HG02885 (cell line): Measurements from ENCODE around the gene PLEKHJ1.

Source experiments
- ATAC-seq: cut with Tn5 transposase; IDR thresholded peaks from one replicate; pipeline ENCODE4 v1.9.1; 2021; ENCODE audit warnings: mild to moderate bottlenecking; ENCODE audit not compliant: unreplicated experiment, poor library complexity

PLEKHJ1 gene

DNA sequence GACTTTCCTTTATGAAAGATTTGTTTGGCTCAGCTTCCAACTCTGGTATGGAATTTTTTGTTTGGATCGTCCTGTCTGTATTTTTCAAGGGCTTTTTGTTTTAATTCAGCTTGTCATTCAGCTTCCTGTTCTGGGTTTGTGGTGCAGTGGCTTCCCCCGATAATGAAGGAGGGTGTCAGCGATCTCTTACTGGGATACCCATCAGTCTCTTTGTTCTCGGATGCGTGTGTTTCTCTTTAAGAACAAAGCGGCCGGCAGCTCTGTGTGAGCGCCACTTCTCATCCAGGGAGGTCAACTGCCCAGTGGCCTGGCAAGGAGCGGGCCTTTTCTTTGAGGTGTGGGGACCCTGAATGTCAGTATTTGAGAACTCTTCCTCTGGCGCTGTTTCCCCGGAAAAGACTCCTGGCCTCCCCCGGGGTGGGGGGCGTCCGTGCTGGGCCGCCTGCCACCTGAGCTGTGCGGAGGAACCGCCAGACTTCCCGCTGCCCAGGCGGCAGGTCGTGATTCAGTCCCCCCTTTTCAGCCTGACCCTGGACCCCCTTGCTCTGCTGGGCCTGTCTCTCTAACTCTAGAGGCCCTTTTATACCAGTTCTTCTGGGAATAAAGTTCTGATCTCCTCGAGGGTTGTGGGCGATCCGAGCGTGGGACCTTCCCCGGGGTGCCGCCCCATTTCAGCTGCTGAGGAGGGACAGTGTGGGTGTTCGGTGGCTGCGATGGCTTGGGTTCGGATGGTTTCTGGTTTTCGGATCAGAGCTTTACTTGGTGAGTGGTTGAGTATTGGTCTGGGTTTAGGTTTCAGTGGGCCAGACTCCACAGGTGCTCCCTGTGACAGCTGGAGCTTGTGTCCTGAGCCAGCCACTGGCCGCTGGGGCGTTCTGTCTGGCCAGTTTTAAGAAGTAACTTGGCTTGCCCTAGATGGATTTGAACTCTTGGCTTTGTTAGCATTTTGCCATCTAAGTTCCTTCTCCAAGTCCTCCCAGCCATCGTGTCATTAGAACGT is 3.9 kb upstream of the PLEKHJ1 start:
- ATAC-seq = no peak

DNA sequence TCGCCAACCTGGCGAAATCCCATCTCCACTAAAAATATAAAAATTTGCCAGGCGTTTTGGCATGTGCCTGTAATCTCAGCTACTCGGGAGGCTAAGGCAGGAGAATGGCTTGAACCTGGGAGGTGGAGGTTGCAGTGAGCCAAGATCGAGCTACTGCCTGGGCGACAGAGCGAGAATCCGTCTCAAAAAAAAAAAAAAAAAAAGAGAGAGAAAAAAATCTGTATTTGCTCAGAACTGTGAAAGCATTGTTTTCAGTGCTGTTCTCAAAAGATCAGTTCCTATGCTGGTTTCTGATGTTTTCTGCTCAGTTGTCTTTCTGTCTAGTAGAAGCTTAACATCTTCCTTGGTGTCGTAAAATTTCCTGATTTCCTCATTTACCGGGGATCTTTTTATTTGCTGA is 3.0 kb upstream of the PLEKHJ1 start:
- no peak for ATAC-seq

DNA sequence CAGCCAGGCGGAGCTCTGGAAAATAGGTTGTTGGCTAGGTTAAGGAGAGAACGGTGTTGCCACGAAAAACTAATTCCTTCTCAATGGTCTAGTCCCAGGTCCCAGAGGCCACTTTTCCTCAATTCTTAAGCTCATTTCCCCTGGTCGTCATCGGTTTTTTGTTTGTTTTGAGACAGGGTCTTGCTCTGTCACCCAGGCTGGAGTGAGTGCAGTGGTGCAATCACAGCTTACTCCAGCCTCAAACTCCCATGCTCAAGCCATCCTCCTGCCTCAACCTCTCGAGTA is 1.7 kb upstream of the PLEKHJ1 start:
- ATAC-seq = no peak

DNA sequence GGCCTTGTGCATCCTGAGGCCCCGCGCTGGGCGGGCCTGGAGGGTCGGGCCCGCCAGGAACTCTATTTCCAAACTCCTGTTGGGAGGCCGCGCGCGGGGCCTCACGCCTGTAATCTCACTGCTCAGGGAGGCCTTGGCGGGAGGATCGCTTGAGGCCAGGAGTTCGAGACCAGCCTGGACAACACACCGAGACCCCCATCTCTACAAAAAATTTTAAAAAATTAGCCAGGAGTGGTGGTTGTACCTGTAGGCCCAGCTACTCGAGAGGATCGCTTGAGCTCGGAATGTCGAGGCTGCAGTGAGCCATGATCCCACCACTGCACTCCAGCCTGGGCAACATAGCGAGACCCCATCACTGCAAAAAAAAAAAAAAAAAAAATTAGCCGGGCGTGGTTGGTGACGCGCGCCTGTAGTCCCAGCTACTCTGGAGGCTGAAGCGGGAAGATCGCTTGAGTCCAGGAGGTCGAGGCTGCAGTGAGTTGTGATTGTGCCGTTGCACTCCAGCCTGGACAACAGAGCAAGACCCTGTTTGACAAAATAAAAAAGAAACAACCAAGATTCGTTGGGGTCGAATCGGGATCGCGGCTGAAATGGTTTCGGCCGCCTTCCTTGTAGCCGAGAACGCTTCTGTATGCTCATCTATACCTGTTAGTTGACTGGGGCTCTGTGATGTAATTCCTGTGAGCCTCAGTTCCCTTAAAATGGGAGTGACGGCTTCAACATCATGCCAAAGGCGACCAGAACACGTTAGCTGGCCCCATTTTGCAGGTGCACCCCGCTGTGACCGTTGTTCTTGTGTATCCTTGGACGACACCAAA is 1.1 kb upstream of the PLEKHJ1 start:
- no peak for ATAC-seq

DNA sequence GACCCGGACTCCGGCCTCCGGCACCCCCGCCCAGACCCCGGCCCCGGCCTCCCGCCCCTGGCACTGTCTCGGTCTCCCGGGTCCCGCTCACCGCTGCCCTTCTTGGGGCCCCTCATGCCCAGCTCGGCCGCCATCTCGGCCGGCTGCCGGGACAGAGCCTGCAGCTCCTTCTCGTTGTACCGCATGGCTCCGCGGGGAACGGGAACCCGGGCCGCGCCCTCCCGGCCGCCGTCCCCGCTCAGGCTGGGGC is 140 bp downstream of the PLEKHJ1 start:
- ATAC-seq = peak; percentile 14

DNA sequence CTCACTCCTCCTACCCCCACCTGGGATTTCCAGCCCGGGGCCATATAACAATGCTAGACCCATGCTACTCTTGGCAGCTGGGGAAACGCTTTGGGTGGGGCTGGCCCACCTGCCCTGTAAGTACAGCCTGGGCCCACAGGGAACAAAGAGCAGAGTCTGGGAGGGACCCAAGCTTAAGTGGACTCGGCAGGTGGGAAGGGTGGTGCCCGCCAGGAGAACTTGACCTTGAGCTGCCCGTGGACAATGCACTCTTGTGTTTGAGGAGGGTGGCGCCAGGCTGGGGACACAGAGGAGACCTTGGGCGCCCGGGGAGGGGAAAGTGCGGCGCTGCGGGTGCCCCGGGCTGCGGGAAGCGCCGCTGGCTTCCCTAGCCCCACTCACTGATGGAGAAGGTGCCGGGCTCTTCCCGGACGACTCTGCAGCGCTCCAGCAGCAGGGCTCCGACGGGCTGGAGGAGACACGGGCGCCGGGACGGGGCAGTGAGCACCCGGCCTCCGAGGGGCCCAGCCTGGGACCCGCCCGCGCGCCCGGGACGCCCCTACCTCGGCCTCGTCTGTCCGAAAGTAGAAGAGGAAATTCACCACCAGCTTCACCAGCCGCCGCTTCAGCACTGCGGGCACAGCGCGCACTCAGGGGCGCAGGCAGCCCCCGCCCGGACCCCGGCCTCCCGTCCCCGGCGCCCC is 607 bp downstream of the PLEKHJ1 start:
- ATAC-seq = peak; percentile 9

DNA sequence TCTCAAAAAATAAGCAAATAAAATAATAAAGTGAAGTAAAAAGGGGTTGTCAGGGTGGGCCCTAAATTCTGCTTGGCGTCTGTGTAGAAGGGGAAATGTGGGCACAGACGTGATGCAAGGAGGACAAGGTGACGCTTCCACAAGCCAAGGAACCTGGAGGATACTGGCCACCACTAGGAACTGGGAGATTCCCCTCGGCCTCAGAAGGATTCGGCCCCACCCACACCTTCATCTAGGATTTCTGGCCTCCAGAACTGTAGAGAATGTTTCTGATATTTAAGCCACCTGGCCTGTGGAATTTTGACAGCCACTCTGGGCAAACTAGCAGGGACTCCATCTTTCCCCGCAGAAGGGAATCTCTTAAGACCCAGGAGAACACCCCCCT is 1.1 kb downstream of the PLEKHJ1 start:
- no peak for ATAC-seq

DNA sequence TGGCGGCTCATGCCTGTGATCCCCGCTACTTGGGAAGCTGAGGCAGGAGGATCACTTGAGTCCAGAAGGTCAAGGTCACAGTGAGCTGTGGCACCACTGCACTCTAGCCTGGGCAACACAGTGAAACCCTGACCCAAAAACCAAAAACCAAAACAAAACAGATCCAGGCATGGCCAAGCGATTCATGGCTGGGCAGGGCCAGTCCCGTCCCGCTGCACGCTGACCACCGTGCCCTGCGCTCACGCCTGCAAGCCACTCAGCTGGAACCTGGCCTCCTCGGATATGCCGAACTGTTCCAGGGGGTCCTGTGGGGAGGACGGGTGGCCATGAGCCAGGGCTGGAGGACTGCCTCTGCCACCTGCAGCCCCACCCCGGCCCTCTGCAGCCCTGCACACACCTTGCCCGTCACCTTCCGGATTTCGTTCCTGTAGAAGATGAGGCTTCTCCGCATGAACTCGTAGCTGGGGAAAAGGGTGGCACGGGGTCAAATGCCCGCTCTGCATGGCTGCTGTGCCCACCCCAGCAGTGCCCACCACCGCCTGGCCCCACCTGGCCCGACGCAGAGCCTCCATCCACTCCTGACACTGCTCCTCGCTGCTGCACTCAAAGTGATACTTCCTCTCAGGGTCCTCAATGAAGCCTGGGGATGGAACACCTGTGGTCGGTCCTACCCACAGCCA is 2.4 kb downstream of the PLEKHJ1 start:
- no peak for ATAC-seq

DNA sequence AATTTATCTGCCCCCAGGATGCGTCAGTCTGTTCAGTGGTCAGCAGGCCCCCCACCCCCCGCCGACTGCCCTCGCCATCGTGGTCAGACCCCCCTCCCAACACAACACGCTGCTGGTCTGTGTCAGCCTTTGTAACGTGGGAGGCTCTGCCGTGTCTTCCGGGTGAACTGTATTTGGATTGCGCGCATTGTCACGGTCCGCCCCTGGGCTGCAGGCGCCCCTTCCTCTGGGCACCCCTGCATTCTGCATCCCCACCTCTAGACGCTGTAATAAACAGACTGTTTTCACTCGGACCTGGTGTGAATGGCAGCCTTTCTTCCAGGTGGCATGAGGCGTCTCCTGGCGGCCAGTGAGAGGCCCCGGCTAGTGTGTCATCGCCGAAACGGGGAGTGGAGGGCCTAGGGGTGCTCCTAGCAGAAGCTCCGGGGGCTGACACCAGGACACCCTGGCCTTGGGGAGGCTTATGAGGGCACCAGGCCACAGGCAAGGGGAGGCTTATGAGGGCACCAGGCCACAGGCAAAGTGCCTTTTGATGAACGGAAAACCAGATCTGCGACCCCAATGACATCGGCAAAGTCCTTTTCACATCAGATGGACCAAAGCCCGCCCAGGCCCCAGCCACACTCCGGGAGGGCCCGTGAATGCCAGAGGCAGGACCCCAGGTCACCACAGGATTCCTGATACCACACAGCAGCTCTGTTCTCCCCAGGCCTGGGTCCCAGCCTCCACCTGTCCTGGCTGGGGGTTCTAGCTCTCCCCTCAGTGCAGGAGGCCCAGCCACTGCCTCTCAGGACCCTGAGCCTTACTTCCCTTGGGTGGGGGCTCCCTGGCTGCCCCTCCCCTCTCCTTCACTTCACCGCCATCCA is 3.6 kb downstream of the PLEKHJ1 start:
- ATAC-seq = no peak

DNA sequence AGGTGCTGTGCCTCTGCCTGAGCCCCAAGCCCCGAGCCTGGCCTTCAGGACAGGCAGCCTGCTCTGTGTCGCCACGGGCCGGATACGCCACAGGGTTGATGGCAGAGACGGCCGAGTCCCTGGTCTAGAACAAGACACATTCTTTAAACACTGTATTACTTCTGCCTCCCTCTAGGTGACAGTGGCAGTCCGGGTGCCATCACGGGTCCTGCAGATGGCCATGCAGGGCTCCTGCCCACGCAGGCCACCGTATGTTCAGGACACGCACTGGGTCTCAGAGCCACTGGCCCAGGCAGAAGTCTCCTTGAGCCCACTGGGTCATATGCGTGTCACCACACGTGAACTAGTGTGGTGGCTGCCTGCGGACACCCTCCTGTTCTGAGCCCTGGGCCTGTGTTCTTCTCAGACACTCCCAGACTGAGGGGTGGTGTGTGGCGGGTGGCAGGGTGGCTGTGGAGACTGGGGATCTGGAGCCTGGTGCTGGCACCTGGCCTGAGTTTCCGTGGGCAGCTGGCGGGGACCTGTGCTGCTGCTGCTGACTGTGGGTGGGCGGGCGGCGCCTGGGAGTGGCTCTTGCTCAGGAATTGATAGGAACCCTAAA is 4.4 kb downstream of the PLEKHJ1 start:
- no peak for ATAC-seq

DNA sequence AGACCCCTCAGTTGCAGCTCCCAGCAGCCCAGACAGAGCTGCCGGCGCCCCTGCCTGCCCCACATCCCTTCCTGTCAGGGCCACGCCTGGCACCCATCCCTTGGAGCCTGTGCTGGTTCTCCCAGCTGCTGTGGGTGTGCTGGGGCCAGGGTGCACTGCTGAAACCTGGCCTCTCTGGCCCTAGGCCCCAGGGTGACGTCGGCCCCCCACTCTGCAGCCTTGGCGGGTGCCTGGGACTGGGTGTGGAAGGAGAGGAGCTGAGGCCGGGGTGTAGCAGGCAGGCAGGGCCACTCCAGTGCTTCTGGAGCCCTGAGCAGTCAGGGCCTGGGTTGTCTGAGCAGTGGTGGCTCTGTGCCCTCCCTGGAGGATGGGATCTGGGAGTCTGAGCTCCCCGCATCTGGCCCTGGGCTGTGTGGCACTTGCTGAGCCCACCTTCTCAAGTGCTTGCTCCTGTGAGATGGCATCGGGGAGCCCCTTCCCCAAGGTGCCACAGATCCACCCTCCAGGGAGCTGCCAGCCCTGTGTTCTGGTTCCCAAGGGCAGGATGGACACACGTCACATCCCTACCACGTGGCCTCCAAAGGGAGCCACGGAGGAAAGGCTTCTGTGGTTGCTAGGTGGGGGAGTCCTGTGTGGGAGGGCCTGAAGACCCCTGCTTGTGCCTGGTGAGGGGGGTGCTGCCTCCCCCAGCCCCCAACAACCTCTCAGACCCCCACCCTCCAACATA is 5.2 kb downstream of the PLEKHJ1 start:
- ATAC-seq = no peak

DNA sequence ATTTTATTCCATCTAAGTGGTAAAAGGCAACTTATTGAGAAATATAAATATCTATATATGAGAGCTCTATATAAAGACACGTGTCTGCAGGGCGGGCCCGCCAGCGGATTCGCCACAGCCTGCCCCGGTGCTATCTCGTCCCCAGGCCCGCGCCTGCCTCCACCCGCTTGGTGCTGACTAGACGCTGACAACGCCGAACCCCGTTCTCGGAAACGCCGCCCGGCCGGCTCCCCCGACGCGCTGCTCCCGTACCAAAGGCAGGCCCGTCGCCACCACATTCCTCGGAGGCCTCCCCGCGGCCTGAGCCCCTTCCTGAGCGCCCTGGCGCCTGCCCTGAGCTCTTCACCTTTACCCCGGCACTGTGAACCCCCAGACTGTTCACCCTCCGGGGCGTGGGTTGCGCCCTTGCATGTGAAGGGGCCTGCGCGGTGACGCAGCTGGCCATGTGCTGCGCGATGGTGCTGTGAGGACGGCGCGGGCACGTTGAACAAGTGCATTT is 6.0 kb downstream of the PLEKHJ1 start:
- no peak for ATAC-seq

DNA sequence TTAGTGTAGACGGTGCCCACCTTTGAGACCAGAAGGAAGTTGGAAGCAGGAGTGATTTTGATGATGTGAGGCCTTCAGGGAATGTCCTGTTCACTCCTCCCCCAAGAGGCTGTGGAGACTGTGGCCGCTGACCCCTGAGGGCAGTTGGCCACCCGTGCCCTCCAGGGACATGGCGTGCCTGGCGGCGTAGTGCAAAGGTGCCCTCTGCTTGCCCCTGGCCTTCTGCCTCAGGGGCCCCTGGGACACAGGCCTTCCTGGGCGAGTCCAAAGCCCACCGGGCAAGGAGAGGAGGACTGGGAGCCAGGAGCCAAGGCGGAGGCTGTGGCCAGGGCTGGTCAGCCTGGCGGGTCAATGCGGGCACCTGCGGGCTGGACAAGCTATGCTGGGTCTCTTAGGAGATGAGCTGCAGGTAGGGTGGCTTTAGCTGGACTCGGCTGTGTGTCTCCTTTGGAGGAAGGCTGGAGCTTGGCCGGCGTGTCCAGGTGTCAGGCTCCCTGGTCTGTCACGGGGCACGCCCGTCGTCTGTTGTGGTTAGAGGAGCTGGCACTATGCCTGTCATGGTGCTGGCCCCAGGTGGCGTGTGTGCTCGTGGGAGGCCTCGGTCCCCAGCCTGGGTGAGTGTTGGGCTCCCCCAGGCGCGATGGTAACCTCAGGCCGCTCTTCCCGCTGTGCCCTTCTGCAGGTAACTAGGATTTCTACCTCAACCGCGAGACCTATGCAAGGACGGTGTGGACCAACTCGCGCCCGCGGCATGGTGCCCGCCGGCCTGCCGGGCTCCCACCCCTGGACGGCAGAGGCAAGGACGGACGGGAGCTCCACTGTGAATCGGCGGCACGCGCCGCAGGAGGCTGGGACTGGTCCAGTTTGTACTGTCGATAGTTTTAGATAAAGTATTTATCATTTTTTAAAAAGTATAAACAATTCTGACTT is 6.8 kb downstream of the PLEKHJ1 start:
- ATAC-seq = no peak

DNA sequence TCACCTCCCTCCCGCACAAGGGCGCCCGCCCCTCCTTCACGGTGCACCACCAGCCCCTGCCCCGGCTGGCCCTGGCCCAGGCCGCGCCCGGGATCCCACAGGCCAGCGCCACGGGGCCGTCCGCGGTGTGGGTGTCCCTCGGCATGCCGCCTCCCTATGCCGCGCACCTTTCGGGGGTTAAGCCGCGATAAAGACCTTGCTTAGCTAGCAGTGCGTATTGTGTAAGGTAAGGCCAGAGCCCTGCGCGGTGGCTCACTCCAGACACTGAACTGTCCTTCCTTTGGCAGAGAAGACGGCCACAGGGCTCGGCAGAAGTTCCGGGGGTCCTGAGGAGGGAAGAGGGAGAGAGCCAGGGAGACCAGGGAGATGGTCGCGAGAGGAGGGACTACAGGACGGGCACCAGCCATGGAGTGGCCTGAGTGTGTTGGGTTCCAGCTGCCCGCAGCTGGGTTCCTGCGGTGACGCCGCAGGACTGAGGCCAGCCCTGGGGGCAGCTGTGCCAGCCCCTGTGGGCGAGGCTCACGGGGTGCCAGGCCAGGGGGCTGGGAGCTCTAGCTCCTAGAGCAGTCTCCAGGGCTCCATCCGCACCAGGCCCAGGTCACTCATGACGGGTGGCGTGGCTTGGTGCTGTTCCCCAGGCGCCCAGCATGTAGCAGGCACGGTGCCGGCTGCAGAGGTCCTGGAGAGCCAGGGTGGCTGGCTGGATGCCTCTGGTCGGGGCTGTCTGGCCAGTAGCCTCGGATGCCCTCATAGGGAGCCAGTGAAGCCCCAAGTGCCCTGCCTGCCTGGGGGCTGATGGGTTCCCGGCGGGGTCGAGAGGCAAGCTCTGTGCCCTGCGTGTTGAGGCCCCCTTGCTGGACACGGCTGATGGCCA is 7.7 kb downstream of the PLEKHJ1 start:
- ATAC-seq = no peak

DNA sequence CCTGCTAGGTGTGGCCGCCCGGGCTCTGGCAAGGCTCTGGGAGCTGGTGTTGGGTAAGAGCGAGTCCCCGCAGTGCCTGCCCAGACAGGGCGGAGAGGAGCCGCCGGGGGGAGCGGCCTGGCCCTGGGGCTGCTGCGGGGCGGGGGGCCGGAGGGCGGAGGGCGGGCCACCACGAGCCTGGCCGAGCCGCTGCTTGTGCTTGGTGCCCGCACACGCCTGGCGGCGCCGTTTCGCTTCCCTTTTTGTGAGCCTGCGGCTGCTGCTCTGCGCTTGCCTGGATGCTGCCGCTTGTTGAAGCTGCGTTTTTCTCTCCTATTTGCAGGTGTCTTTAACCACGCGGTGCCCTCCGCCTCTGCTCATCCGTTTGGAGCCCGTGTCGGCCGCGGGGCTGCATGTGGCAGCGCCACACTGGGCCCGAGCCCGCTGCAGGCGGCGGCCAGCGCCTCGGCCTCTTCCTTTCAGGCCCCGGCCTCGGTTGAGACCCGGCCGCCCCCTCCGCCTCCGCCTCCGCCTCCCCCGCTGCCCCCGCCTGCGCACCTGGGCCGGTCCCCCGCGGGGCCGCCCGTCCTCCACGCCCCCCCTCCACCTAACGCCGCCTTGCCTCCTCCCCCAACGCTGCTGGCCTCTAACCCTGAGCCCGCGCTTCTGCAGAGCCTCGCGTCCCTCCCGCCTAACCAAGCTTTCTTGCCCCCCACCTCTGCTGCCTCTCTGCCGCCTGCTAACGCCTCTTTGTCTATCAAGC is 8.5 kb downstream of the PLEKHJ1 start:
- ATAC-seq = peak; percentile 54

DNA sequence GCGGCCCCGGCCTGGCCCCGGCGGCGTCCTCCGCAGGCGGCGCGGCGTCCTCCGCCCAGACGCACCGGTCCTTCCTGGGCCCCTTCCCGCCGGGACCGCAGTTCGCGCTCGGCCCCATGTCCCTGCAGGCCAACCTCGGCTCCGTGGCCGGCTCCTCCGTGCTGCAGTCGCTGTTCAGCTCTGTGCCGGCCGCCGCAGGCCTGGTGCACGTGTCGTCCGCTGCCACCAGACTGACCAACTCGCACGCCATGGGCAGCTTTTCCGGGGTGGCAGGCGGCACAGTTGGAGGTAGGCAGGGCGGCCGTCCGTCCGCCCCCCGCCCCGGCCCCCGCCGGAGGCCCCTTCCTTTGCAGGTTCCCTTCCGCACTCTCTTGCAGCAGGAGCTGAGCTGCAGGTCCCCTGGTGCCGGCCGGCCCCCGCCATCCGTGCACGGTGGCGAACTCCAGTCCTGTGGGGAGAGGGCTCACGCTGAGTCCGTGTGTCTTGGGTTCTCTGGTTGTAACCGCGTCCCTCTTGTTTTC is 9.2 kb downstream of the PLEKHJ1 start:
- ATAC-seq = no peak
